Left colon (tissue), 2 donors: ENCODE data around the gene CCR2. TPM values are rescaled to one million over a fixed set of nuclear protein-coding genes. Genes with fewer than 3 reads are reported as not detected.

Source experiments
- ATAC-seq: fragments of 200-7000 bp; cut with Tn5 transposase; one replicate; pipeline ENCODE4 v1.9.1; 2020; ENCODE audit warnings: mild to moderate bottlenecking, moderate library complexity
- DNase-seq, 2 donors: peaks; one replicate each; pipeline ENCODE4 v3.0.0-alpha.2; 2020
- intact Hi-C, 2 donors: fragments of 100-400 bp; cut with DNase I in 1 of 2; cut with micrococcal nuclease in 1 of 2; formaldehyde crosslinking; loops; one replicate each; pipeline versions ENCODE4 v1.11.2 to v1.14.0; 2022; cut with DNase I, micrococcal nuclease
- total RNA-seq, 2 donors: library from RNA; stranded (reverse); fragmentation: NEBNext Ultra II Directional; extraction: Animal tissue kit (Norgen Biotek cat#: 25700); gene quantifications; one replicate each; pipeline ENCODE4 v1.2.1, GENCODE V29; 2021
- donor health status: DM: no; HTN: no; CAD: no.
- donor health status: DM: yes; HTN: yes; CAD: no.

CCR2 gene
- total RNA-seq, 2 donors from 2014 or later, result 0.37 to 3.7 TPM

GRCh38 chr3:46351646-46352045, 2.3 kb upstream of the CCR2 start:
- no peak for ATAC-seq
- intact Hi-C loops, result no loop called here
- DNase-seq, result no peak

- ATAC-seq, result no peak
- intact Hi-C loops, result no loop called here
- DNase-seq, result no peak
Measured at GRCh38 chr3:46353090-46353489, 821 bp upstream of the CCR2 start.

DNA sequence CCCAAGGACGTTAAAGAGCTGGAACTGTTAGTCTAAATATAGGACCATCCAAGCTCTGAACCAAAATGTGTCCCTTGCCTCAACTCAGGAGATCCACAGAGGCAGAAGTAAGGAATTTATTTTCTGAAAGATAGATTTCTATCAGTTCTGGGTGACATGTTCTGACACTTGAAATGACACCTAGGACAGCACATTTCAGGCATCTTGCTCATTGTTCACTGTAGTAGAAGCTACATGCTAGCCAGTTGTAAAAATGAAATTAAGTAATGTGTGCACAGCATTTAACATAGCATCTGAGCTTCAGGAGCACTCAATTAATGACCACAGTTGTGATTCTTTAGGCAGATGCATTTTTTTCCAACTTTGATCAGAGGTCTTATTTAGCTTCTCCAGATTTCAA, 567 bp downstream of the CCR2 start:
- intact Hi-C loops, result no loop called here
- ATAC-seq (no peak), DNase-seq (no peak)

- DNase-seq (no peak), ATAC-seq (no peak)
- intact Hi-C loops, result no loop called here
Measured at GRCh38 chr3:46354984-46355383, 1.1 kb downstream of the CCR2 start.

- intact Hi-C loops, result no loop called here
- ATAC-seq (no peak), DNase-seq (no peak)
Measured at GRCh38 chr3:46356276-46356675, 2.4 kb downstream of the CCR2 start.

DNA sequence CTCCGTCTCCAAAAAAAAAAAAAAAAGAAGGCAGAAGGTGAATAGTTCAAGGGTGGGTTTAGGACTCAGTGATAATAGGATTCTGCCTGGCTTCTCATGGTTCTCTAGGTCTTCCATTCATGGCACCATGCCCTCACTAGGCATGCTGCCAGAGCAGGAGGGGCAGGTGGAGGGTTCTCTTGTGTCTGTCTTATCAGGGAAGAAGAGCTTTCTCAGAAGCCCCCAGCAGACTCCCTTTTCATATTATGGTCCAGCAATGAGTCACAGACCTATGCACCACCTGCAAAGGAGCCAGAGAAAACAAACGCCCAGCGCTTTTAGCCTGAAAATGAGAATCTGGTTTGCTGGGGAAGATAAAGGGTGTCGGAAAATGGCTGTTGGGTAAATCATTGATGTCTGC, 3.0 kb downstream of the CCR2 start:
- ATAC-seq (no peak), DNase-seq (no peak)
- intact Hi-C loops, result no loop called here

GRCh38 chr3:46358466-46358865, 4.6 kb downstream of the CCR2 start:
- ATAC-seq (no peak), DNase-seq (no peak)
- intact Hi-C loops, result no loop called here

- DNase-seq, result no peak
- ATAC-seq, result no peak
- intact Hi-C loops, result no loop called here
Measured at GRCh38 chr3:46359733-46360493, 6.0 kb downstream of the CCR2 start.

DNA sequence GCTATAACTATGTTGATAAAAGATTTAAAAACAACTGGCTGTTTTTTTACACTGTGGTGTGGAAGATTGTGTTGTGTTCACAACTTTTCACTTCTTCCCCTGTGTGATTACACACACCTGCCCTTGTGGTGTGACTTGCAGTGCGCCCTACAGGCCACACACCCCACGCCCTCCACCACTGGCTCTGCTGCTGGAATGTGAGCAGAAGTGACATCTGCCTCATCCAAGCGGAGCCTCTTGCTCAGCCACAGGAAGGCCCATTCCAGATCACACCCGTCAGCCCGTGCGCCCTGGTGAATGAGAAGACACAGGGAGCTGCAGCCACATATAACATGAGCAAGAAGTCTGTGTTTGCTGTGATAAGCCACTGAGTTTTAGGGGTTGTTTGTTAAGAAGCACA, 7.0 kb downstream of the CCR2 start:
- ATAC-seq (no peak), DNase-seq (no peak)
- intact Hi-C loops, result no loop called here

DNA sequence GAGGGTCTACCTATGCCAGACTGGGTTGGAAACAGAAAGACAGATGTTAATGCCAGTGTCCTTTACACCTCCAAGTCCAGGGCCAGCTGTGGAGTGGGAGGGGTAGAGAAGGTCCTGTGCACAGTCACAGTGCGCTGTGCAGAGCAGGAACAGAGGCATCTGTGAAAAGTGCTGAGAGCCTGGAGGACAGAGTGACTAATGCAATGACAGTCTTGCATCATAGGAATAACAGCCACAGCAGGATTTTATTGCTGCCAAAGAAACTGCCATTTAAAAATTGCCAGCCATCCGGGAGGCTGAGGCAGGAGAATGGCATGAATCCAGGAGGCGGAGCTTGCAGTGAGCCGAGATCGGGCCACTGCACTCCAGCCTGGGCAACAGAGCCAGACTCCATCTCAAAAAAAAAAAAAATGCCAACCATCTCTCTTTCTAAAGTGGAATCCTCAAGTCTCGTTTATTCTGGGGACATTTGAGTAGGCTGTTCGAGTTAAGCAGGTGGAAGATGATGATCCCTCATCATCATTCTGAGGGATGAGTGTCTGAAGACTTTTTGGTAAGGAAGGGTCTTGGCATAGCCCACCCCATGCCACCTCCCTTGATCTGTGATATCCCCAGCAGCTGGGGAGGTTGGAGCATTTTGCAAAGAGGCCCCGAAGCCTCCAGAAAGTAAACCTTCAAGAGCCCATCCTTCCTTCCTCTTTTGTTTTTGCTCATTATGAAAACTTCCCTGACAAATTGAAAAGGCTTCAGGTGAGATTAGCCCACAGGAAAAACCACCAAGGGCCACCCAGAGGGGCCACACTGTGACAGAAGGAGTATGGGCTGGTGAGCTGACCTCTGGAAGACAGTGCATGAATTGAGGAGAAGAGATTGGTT, 7.7 kb downstream of the CCR2 start:
- ATAC-seq (peak; percentile 55), DNase-seq (peak in 1 of 2 donors; percentile 43)
- intact Hi-C loops, result no loop called here

DNA sequence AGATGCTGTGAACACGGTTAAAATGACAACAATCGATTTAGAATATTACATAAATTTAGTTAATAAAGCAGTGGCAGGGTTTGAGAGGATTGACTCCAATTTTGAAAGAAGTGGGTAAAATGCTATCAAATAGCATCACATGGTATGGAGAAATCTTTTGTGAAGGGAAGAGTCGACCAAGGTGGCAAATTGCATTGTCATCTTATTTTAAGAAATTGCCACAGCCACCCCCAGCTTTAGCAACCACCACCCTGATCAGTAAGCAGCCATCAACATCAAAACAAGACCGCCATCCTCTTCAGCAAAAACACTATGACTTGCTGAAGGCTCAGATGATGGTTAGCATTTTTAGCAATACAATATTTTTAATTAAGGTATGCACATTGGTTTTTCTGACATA, 11.1 kb downstream of the CCR2 start:
- no peak for DNase-seq
- intact Hi-C loops, result no loop called here
- ATAC-seq, result no peak

GRCh38 chr3:46365737-46366524, 12.0 kb downstream of the CCR2 start:
- intact Hi-C loops, result no loop called here
- ATAC-seq, result no peak

GRCh38 chr3:46367811-46368210, 13.9 kb downstream of the CCR2 start:
- no peak for ATAC-seq
- no peak for DNase-seq
- intact Hi-C loops, result no loop called here

More at GRCh38 chr3:46365737-46366524, 12.0 kb downstream of the CCR2 start:
- no peak for DNase-seq

DNA sequence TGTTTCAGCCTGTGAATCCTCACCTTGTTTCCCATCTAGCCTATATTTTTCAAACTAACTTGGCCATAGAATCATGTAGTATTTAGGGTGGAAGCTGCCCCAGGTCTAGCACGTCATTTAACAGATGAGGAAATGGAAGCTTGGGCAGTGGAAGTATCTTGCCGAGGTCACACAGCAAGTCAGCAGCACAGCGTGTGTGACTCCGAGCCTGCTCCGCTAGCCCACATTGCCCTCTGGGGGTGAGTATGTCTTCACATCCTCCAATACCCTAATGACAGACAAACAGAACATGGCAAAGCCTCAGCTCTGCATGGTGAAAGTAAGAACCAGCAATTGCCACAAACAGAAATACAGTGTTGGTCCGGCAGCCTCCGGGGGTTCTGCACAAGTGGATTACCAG, 14.7 kb downstream of the CCR2 start:
- intact Hi-C loops, result no loop called here
- ATAC-seq, result peak; percentile 58
- DNase-seq, result peak; percentile 52 to 64

GRCh38 chr3:46369151-46369550, 15.2 kb downstream of the CCR2 start:
- no peak for DNase-seq
- intact Hi-C loops, result no loop called here
- ATAC-seq, result no peak

DNA sequence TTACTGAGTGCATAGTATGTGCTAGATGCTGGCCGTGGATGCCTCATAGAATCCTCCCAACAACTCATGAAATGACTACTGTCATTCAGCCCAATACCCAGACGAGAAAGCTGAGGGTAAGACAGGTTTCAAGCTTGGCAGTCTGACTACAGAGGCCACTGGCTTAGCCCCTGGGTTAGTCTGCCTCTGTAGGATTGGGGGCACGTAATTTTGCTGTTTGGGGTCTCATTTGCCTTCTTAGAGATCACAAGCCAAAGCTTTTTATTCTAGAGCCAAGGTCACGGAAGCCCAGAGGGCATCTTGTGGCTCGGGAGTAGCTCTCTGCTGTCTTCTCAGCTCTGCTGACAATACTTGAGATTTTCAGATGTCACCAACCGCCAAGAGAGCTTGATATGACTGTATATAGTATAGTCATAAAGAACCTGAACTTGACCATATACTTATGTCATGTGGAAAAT, 15.8 kb downstream of the CCR2 start:
- intact Hi-C loops, result loop anchor here in 1 of 2 donors (10.0 kb wide), 2 partner anchors 285 to 435 kb away; no protein-coding TSS in a partner anchor
- DNase-seq, result no peak
- ATAC-seq, result no peak

DNA sequence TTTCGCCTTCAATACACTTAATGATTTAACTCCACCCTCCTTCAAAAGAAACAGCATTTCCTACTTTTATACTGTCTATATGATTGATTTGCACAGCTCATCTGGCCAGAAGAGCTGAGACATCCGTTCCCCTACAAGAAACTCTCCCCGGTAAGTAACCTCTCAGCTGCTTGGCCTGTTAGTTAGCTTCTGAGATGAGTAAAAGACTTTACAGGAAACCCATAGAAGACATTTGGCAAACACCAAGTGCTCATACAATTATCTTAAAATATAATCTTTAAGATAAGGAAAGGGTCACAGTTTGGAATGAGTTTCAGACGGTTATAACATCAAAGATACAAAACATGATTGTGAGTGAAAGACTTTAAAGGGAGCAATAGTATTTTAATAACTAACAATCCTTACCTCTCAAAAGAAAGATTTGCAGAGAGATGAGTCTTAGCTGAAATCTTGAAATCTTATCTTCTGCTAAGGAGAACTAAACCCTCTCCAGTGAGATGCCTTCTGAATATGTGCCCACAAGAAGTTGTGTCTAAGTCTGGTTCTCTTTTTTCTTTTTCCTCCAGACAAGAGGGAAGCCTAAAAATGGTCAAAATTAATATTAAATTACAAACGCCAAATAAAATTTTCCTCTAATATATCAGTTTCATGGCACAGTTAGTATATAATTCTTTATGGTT, 17.1 kb downstream of the CCR2 start, which contains the start of gene CCR5:
Gene CCR5 (plus strand): TSS at position 108 of the 680 bp plus-strand sequence. CDS start 1,957 bp downstream, outside the sequence.
- intact Hi-C loops, result loop anchor here in 1 of 2 donors (10.0 kb wide), 2 partner anchors 286 to 436 kb away; no protein-coding TSS in a partner anchor
- no peak for DNase-seq
- no peak for ATAC-seq
